ENCODE data around the gene LRP2. TPM values are rescaled to one million over a fixed set of nuclear protein-coding genes. Genes with fewer than 3 reads are reported as not detected.

The LRP2 gene
- polyA plus RNA-seq, 1 of the 3 experiments (the other 2 are of a cell fraction), result not detected

GRCh38 chr2:169240405-169240804 is 121.9 kb downstream of the LRP2 start:
- no peak overlapping the region for H3K9ac ChIP-seq
- TF ChIP-seq SIN3A (IDR thresholded peaks at IDR 0.05; ENCODE audit: borderline replicate concordance, low read depth, low read length), result no peak
- TF ChIP-seq USF2 (IDR thresholded peaks at IDR 0.05; ENCODE audit: borderline replicate concordance, low read depth, low read length), result no peak
- no peak for TF ChIP-seq PBX3 (IDR thresholded peaks at IDR 0.05)
- TF ChIP-seq SMC3 (IDR thresholded peaks at IDR 0.05; ENCODE audit: low read depth, low read length), result no peak
- no peak for TF ChIP-seq IRF3 (IDR thresholded peaks at IDR 0.05; ENCODE audit: low read depth, low read length)
- no peak for TF ChIP-seq TEAD4 (IDR thresholded peaks at IDR 0.05; ENCODE audit: borderline replicate concordance, insufficient read depth)
- TF ChIP-seq NRF1 (IDR thresholded peaks at IDR 0.05; ENCODE audit: low read depth, low read length), result no peak
- no peak for TF ChIP-seq FOSL2 (IDR thresholded peaks at IDR 0.05; ENCODE audit: borderline replicate concordance, low read depth)
- H3K36me3 ChIP-seq (replicated peaks in 1 of 2; ENCODE audit: control insufficient read depth in 1 of 2, insufficient read depth in 2 of 2, low read length in 1 of 2), result no peaks in the 10 kb centered on the region
- no peak overlapping the region for H3K4me2 ChIP-seq
- no peak for DNase-seq
- no peaks in the 10 kb centered on the region for H3K79me2 ChIP-seq (ENCODE audit: insufficient read depth)
- no peaks in the 10 kb centered on the region for H3K9me3 ChIP-seq
- ChIA-PET POLR2A (no interaction called here), CTCF (no interaction called here)
- no peak overlapping the region for H3K27ac ChIP-seq (ENCODE audit: low read depth in 2 of 2, low read length in 1 of 2)
- WGBS (ENCODE audit: low lambda C conversion rate), result 26% methylated on average over 1 of the region's 1 CpG
- H3K9me2 ChIP-seq, result no peaks in the 10 kb centered on the region
- no peaks in the 10 kb centered on the region for H3K27me3 ChIP-seq (ENCODE audit: insufficient read depth)
- no peaks in the 10 kb centered on the region for H3F3A ChIP-seq (replicated peaks; ENCODE audit: insufficient read depth)
- H4K20me1 ChIP-seq (ENCODE audit: insufficient read depth), result no peaks in the 10 kb centered on the region
- H3K4me1 ChIP-seq (ENCODE audit: control insufficient read depth in 1 of 2, insufficient read depth in 2 of 2, low read depth in 1 of 2, low read length in 1 of 2), result no peaks in the 10 kb centered on the region
- H2AFZ ChIP-seq (ENCODE audit: low read depth), result no peak overlapping the region
- no peak overlapping the region for H3K4me3 ChIP-seq (ENCODE audit: low read depth in 2 of 2, low read length in 1 of 2)

- Histone ChIP-seq H3K9me2 (no peaks in the 10 kb centered on the region), H3K27ac (ENCODE audit: low read depth in 2 of 2, low read length in 1 of 2) (no peak overlapping the region), H3K9ac (no peak overlapping the region), H3F3A (replicated peaks; ENCODE audit: insufficient read depth) (no peaks in the 10 kb centered on the region), H3K4me1 (ENCODE audit: control insufficient read depth in 1 of 2, insufficient read depth in 2 of 2, low read depth in 1 of 2, low read length in 1 of 2) (no peaks in the 10 kb centered on the region), H3K4me2 (no peak overlapping the region), H3K36me3 (replicated peaks in 1 of 2; ENCODE audit: control insufficient read depth in 1 of 2, insufficient read depth in 2 of 2, low read length in 1 of 2) (no peaks in the 10 kb centered on the region), H3K79me2 (ENCODE audit: insufficient read depth) (no peaks in the 10 kb centered on the region), H3K4me3 (ENCODE audit: low read depth in 2 of 2, low read length in 1 of 2) (no peak overlapping the region), H3K27me3 (ENCODE audit: insufficient read depth) (no peaks in the 10 kb centered on the region), H2AFZ (ENCODE audit: low read depth) (no peak overlapping the region), H3K9me3 (no peaks in the 10 kb centered on the region), H4K20me1 (ENCODE audit: insufficient read depth) (no peaks in the 10 kb centered on the region)
- DNase-seq, result no peak
- ChIA-PET CTCF (interaction anchor here (0.8 to 1.1 kb wide), 2 partner anchors 18 to 128 kb away, joined by 3 read pairs; no protein-coding TSS in a partner anchor), POLR2A (no interaction called here)
- WGBS (ENCODE audit: low lambda C conversion rate), result 34% methylated on average over 5 of the region's 6 CpGs
- TF ChIP-seq FOXJ3 (CRISPR knock-in tag; IDR thresholded peaks at IDR 0.05), result no peak
- TF ChIP-seq REST (IDR thresholded peaks at IDR 0.05; ENCODE audit: low read depth, low read length), result no peak
- TF ChIP-seq EZH2phosphoT487 (IDR thresholded peaks at IDR 0.05; ENCODE audit: borderline replicate concordance, low read depth), result no peak
- TF ChIP-seq ZBTB33 (IDR thresholded peaks at IDR 0.05; ENCODE audit: borderline replicate concordance, low read depth), result no peak
- TF ChIP-seq NFIC (IDR thresholded peaks at IDR 0.05; ENCODE audit: borderline replicate concordance), result no peak
- TF ChIP-seq TAF1 (IDR thresholded peaks at IDR 0.05; ENCODE audit: borderline replicate concordance, low read depth, low read length), result no peak
- no peak for TF ChIP-seq TCF12 (IDR thresholded peaks at IDR 0.05)
- TF ChIP-seq SIN3A (IDR thresholded peaks at IDR 0.05; ENCODE audit: borderline replicate concordance, low read depth, low read length), result no peak
- no peak for TF ChIP-seq JUND (IDR thresholded peaks at IDR 0.05)
- TF ChIP-seq CTCF (IDR thresholded peaks at IDR 0.05), result no peak
- TF ChIP-seq SMC3 (IDR thresholded peaks at IDR 0.05; ENCODE audit: low read depth, low read length), result no peak
These were observed 124.4 kb downstream of the LRP2 start for GRCh38 chr2:169237939-169238338.
